GM13976 (cell line): ENCODE measurements around the gene MBTD1.
"Not testable (repeated sequence)": the region's sequence is repeated elsewhere in the genome, so short reads cannot be mapped to it uniquely, and the experiment has no call there.

ENCODE experiments used
- DNase-seq: peaks from one replicate; pipeline ENCODE4 v3.0.0; 2012; ENCODE audit warnings: low spot score
- in situ Hi-C: fragments of 300-500 bp; cut with MboI; formaldehyde crosslinking; loops from one replicate; pipeline ENCODE4 v1.12.0; 2022; ENCODE audit warnings: low sequenced_read_pairs, mixed read lengths, inconsistent platforms; ENCODE audit not compliant: unreplicated experiment
- TF ChIP-seq, protein P1 (sequence below): IDR thresholded peaks from 2 replicates; pipeline ENCODE4 v1.5.1; 2012; ENCODE audit warnings: borderline replicate concordance, mild to moderate bottlenecking; ENCODE audit not compliant: insufficient read depth; ENCODE audit errors: extremely low read depth, missing control alignments, control extremely low read depth

Gene MBTD1

DNA sequence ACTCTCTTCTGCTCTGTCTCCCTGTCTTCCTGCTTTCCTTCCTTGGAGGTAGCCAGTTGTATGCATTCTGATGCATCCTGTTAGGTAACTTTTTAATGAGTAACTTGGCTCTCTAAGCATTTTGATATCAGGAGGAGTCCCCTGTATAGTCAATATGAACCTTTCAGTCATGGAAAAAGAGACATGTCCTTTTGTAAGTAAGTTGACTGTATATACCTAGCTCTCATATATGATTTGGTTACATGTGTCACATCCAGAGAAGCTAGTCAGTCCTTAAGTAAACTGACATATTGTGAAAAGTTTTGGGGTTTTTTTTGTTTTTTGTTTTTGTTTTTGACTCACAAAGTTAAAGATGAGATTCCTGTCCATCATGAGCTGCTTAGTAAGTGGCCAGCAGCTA, 19.3 kb upstream of the MBTD1 start:
- no peak for DNase-seq
- in situ Hi-C loops, result no loop called here
- TF ChIP-seq, protein P1, sequence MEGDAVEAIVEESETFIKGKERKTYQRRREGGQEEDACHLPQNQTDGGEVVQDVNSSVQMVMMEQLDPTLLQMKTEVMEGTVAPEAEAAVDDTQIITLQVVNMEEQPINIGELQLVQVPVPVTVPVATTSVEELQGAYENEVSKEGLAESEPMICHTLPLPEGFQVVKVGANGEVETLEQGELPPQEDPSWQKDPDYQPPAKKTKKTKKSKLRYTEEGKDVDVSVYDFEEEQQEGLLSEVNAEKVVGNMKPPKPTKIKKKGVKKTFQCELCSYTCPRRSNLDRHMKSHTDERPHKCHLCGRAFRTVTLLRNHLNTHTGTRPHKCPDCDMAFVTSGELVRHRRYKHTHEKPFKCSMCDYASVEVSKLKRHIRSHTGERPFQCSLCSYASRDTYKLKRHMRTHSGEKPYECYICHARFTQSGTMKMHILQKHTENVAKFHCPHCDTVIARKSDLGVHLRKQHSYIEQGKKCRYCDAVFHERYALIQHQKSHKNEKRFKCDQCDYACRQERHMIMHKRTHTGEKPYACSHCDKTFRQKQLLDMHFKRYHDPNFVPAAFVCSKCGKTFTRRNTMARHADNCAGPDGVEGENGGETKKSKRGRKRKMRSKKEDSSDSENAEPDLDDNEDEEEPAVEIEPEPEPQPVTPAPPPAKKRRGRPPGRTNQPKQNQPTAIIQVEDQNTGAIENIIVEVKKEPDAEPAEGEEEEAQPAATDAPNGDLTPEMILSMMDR, result no peak

DNA sequence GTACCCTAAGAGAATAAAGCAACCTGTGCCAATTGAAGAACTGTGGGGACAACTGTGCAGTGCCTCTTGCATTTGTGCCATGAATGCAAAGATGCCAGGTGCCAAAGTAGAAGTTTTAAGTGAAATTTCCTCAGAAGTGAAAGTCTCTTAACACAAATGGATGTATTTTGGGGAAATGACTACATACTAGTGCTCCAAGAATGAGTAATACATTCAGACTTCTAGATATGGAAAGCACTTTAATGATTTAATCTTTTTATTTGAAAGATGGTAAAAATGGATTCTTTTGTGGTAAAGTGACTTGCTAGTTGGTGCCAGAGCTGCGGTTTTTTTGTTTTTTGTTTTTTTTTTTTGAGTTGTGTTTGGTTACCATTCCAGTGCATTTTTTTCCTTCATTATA, 15.5 kb upstream of the MBTD1 start:
- no peak for DNase-seq
- in situ Hi-C loops, result no loop called here
- TF ChIP-seq, protein P1, result no peak

DNA sequence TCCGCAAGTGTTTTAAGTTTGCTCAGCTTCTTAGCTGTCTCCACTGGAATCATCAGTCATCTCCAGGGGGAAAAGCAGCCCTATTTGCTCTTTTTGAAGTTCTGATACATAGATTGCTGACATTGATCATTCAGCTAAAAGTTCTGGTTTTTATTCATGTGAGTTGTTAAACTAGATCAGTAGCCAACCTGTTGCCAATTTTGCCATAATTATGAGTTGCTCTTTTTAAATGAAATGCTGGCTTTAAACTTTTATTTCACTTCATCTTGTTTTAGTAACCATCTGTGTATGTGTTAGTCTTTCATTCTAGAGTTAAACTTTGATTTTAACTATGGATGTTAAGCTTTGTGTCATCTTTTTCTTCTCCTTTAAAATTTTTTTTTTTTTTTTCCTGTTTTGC, 13.0 kb upstream of the MBTD1 start:
- in situ Hi-C loops, result no loop called here
- TF ChIP-seq, protein P1, result no peak

DNA sequence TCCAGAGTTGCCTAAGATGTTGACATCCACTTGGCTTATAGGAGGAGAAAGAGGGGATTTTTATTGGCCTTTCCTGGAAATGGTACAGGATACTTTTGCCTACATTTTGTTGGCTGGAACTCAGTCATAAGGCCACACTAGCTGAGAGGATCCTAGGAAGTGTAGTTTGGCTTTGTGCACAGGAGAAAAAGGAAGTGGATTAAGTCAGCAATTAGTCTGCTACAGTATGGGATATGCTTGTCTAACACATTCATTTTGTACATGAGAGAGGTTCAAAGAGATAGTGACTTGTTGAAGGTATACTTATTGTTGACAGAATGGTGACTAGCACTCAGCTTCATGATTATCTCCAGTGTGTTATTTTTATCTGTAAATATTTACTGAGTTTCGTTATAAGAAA, 10.8 kb upstream of the MBTD1 start:
- in situ Hi-C loops, result no loop called here
- DNase-seq, result no peak
- TF ChIP-seq, protein P1, result no peak

More for the DNA sequence above, 13.0 kb upstream of the MBTD1 start:
- no peak for DNase-seq

DNA sequence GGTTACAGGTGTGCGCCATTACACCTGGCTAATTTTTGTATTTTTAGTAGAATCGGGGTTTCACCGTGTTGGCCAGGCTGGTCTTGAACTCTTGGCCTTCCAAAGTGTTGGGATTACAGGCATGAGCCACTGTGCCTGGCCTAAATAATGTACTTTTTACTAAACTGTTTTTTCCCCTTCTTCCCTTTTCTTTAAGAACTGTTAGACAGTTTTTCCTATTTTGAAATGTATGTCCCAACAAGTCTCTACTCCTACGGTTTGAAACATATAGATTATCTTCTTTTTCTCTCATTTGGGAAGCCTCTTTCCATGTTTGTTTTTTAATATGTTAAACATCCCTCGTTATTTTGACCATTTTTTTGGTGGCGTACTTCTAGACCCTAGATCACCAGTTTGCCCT, 10.1 kb upstream of the MBTD1 start:
- in situ Hi-C loops, result no loop called here
- DNase-seq, result no peak
- TF ChIP-seq, protein P1, result no peak

DNA sequence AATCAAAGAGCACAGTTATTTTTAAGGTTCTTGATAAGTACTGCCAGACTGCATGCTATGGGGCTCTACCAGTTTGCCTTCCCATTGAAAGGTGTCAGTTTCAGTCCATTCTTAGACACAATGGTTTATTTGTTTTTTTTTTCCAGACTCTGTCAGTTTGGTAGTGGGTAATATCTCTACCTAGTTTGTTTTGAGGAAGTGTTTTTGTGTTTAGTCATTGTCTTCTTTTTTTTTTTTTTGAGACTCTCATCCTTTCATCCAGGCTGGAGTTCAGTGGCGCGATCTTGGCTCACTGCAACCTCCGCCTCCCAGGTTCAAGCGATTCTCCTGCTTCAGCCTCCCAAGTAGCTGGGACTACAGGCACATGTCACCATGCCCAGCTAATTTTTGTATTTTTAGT, 4.6 kb upstream of the MBTD1 start:
- in situ Hi-C loops, result not testable (repeated sequence)
- peak; percentile 26 for DNase-seq

DNA sequence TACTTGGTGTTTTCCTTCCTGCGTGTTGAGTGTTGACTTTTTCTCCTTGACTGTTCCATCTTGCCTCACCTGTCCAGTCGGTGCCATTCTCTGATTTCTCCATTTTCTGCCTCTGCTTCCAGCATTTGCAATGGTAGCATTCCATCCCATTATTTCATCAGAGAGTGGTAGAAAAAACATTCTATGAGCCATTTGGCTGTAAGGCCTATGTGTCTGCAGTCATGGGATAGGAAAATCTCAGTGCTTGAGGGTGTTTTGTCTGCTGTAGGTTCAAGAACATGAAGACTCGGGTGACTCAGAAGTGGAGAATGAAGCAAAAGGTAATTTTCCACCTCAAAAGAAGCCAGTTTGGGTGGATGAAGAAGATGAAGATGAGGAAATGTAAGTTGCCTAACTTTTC, 3.2 kb upstream of the MBTD1 start:
- no peak for DNase-seq
- in situ Hi-C loops, result no loop called here

More for the DNA sequence above, 3.2 kb upstream of the MBTD1 start:
- TF ChIP-seq, protein P1, result no peak
